GM18508 (cell line): ENCODE data around the gene USP13.
"Not testable (repeated sequence)": the region's sequence is repeated elsewhere in the genome, so short reads cannot be mapped to it uniquely, and the experiment has no call there.

Experiments used
- ATAC-seq: cut with Tn5 transposase; IDR thresholded peaks from one replicate; pipeline ENCODE4 v1.9.1; 2021; ENCODE audit warnings: moderate number of reproducible peaks; ENCODE audit not compliant: insufficient read depth, unreplicated experiment

Gene USP13

GRCh38 chr3:179655236-179655635 is 2.4 kb downstream of the USP13 start:
- no peak for ATAC-seq

GRCh38 chr3:179658606-179659005 is 5.8 kb downstream of the USP13 start:
- ATAC-seq = no peak

- ATAC-seq = no peak
Observed at GRCh38 chr3:179660872-179661271, 8.0 kb downstream of the USP13 start.

- no peak for ATAC-seq
Observed at GRCh38 chr3:179661777-179662176, 8.9 kb downstream of the USP13 start.

DNA sequence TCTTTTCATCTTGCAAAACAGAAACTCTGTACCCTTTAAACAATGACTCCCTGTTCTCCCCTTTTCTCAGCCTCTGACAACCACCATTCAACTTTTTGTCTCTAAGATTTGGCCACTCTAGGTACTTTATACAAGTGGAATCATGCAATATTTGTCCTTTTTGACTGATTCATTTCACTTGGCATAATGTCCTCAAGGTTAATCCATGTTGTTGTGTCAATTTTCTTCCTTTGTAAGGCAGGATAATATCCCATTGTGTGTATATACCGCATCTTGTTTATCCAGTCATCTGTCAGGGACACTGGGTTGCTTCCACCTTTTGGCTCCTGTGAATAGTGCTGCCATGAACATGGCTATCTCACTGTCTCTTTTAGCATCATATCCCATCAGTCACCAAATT is 10.3 kb downstream of the USP13 start:
- ATAC-seq = no peak

DNA sequence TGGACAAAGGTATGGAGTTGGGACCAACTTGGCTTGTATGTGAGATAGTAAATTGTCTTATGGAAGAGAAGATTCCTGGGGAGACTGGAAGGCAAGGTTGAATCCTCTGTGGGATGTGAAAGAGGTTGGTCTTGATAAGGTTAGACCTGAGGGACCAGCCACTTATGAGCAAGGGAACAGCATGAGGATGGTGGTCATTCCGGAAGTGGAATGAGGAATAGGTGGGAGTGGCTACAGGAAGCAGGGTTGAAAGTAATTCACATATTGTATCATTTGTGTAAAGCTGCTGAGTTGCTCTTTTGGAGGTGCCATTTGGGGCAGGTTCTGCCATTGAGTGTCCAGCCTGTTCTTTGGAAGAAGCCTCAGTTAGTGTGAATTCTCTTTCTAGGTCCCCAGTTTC is 13.2 kb downstream of the USP13 start:
- ATAC-seq = no peak

DNA sequence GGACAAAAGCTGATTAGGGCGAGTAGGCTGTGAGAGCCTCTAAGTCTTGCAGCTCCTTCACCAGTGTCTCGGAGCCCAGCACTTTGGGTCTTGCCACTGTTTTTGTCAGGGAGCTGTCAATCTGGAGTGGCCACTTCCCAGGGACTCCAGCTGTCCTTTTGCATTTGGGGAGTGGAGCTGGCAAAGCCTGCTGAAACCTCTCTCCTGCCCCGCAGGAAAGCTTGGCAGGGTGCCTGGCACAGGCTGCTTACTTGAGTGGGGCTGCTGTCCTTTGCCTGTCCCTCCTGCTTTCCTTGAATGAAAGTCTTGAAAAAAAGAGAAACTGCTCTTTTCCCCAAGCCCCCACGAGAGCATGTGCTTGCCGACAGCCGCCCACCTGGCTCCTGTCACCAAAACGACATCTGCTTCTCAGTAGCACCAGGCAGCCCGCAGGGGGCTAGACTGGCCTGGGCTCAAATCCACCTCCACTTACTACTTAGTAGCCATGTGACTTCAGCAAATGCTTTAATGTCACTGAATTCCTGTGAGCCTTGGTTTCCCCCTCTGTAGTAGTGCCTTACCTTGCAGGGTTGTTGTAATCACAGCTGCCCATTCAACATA is 13.7 kb downstream of the USP13 start:
- no peak for ATAC-seq

GRCh38 chr3:179668429-179668828 is 15.6 kb downstream of the USP13 start:
- no peak for ATAC-seq

DNA sequence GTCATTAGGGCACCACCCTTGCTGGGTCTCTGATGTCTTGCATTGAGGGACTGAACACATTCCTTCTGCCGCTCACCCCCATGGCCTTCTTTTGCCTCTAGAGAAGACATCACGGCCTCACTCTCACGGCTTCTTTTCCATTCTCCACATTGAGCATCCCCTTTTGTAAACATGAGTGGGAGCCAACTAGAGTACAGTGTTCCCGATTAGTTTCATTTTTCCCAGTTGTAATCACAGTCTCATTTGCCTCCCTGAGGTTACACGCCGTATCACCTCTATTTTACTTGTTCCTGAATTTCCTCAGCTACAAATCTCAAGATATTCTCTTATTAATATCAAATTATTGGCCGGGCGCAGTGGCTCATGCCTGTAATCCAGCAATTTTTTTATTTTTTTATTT is 17.5 kb downstream of the USP13 start:
- ATAC-seq = no peak

DNA sequence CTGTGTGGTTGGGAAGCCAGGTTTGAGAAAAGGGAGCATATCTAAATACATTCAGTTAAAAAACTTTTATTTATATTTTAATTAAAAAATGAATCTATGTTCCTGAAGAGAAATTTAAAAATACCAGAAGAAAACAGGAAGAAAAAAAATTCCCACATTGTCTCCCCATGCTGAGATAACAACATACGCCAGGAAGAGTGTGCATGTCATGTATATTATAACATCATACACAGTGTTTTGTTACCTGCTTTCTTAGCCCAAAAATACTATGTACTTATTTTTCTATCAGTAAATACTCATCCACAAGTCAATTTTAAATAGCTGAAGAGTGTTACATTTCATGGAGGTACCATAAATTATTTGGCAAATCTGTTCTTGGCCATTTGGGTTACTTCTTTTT is 18.5 kb downstream of the USP13 start:
- no peak for ATAC-seq

DNA sequence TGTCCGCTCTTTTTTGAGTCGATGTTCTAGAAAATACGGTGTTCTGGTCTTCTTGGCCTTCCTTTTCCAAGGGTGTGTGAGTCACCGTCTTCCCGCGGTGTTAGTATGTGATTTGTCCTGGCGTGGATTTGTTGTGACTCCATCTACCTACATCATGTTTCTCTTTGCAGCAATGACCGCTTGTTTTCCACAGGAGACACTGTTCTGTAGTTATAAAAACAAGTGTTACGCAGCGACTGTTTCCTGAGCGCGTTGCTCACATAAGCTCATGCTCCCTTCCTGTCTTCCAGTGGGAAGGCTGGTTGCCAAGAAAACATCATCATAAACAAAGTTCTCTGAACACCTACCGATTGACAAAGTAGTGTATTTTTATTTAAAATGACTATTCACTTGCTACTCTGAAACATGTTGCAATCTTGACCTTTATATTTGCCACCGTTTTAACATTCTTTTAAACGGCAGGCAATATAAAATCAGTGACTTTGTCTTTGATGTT is 19.0 kb downstream of the USP13 start:
- ATAC-seq = no peak

DNA sequence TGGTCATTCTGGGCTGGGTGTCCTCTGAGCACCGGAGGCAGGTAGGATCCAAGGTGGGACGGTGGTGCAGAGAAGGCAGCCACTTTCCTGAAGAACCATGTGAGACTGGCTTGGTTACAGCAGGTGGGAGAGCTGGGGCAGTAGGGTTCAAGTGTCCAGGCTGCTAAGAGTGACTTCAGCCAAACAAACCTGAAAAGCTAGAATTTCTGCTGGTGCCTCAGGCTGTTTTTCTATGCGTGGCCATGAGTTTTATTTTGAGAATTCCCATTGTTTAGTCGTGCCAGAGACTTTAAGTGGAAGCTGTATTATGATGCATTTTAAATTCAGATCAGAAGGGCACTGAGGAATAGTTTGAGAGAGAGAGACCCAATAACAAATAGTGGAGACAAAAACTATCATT is 20.1 kb downstream of the USP13 start:
- no peak for ATAC-seq

DNA sequence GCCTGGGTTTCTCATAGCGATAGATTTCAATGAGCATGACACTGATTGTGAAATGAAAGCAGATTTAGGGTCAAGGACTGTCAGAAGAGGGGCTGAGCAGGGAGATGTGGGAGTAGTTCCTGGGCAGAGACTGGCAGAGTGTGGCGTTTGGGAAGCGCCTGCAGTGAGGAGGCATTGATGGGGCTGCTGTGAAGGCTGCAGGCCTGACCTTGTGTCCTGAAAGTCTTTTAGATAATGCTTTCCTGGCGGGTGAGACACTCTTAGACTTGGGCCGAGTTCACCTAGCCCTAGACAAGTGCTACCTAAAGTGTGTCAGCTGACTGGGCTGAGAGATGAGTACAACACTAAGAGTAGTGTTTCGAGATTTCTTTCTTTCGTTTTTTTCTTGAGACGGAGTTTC is 20.7 kb downstream of the USP13 start:
- no peak for ATAC-seq

DNA sequence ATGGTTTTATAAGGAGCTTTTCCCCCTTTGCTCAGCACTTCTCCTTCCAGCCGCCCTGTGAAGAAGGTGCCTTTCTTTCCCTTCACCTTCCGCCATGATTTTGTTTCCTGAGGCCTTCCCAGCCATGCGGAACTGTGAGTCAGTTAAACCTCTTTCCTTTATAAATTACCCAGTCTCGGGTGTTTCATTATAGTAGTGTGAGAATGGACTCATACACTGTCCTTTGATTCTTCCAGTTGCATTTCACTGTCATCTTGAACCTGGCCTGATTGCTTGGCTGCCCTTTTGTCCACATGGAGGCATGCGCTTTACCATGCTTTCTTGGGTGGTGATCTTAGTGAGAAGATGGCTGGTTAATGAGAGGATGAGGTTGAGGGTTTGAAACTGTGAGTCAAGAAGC is 23.2 kb downstream of the USP13 start:
- ATAC-seq = no peak

- no peak for ATAC-seq
Observed at GRCh38 chr3:179677884-179678283, 25.0 kb downstream of the USP13 start.

GRCh38 chr3:179681492-179682263 is 28.8 kb downstream of the USP13 start:
- ATAC-seq = no peak

- no peak for ATAC-seq
Observed at GRCh38 chr3:179682426-179683080, 29.7 kb downstream of the USP13 start.

GRCh38 chr3:179683286-179683685 is 30.4 kb downstream of the USP13 start:
- not testable (repeated sequence) for ATAC-seq

- no peak for ATAC-seq
Observed at GRCh38 chr3:179687967-179688535, 35.2 kb downstream of the USP13 start.

DNA sequence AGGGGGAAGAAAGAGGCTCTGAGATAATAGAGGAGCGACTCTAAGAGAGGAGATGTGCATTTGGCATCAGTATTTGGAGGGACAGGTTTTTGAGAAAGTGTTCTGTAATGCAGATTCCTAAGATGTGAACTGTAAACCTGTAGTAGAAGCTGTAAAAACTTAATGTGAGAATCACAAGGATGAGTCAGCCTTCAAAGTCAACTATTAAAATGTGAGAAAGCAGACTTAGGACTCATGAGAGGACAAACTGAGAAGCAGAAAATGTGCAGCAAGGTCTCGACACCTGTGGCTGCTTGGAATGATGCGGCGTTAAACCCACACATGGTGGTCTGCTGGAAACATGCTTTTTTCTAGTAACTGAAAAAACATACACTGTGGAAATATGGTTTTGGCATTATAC is 36.0 kb downstream of the USP13 start:
- ATAC-seq = no peak

DNA sequence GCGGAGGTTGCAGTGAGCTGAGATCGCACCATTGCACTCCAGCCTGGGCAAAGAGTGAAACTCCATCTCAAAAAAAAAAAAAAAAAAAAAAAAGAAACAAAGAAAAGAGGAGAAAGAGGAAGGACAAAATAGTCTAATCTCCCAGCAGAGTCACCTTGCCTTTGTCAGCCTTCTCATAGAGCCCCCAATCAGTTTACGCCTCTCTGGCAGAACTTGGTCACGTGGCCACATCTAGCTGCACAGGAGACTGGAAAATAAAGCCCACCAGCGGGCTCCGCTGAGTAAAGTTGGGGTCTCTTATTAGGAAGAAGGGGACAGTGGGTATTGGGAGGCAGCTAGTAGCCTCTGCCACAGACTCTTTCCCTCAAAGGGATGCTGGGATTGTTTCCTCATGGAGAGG is 41.9 kb downstream of the USP13 start:
- ATAC-seq = no peak
